ENCODE results near the gene GPI.

GRCh38 chr19:34370117-34370516 lies 5.1 kb downstream of the GPI start:
- TF ChIP-seq POLR2AphosphoS5 (IDR thresholded peaks at IDR 0.05; ENCODE audit: low read depth, low read length) (no peak), SIN3A (IDR thresholded peaks at IDR 0.05; ENCODE audit: borderline replicate concordance, insufficient read depth, low read length) (no peak)
